CD14-positive monocyte (primary cell): Measurements from ENCODE around the gene TMEM109. TPM values are rescaled to one million over a fixed set of nuclear protein-coding genes. Genes with fewer than 3 reads are reported as not detected.

Source experiments
- DNase-seq, 3 donors: peaks; one replicate each; pipeline ENCODE4 v3.0.0-alpha.2; 2011 to 2022
- H2AFZ ChIP-seq: 2 replicates; pipeline ENCODE4 v1.6.0; 2012; ENCODE audit warnings: mild to moderate bottlenecking, low read depth, low read length, inconsistent platforms; ENCODE audit not compliant: insufficient read depth, poor library complexity, severe bottlenecking
- H3K27ac ChIP-seq, 2 donors: 1 replicate in 1 of 2; 2 replicates in 1 of 2; pipeline ENCODE4 v1.5.1; 2012 to 2013; ENCODE audit warnings: low read length in 2 of 2, control low read depth in 1 of 2, inconsistent platforms in 1 of 2, low read depth in 1 of 2, mild to moderate bottlenecking in 1 of 2
- H3K27me3 ChIP-seq, 2 donors: one replicate each; pipeline versions ENCODE4 v1.6.0 to v1.6.1; 2011 to 2013; ENCODE audit warnings: low read length in 2 of 2; ENCODE audit not compliant: control insufficient read depth in 2 of 2, insufficient read depth in 2 of 2
- H3K36me3 ChIP-seq, 2 donors: replicated peaks in 1 of 2; 1 replicate in 1 of 2; 2 replicates in 1 of 2; pipeline versions ENCODE4 v1.5.1 to v1.6.1; 2012 to 2013; ENCODE audit warnings: low read length in 2 of 2, control low read depth in 1 of 2, inconsistent platforms in 1 of 2, mild to moderate bottlenecking in 1 of 2; ENCODE audit not compliant: insufficient read depth in 2 of 2, control insufficient read depth in 1 of 2
- H3K4me1 ChIP-seq, 2 donors: 1 replicate in 1 of 2; 2 replicates in 1 of 2; pipeline versions ENCODE4 v1.5.1 to v1.6.1; 2012 to 2013; ENCODE audit warnings: low read length in 2 of 2, control low read depth in 1 of 2, inconsistent platforms in 1 of 2, mild to moderate bottlenecking in 1 of 2, moderate library complexity in 1 of 2; ENCODE audit not compliant: insufficient read depth in 2 of 2, control insufficient read depth in 1 of 2
- H3K4me2 ChIP-seq: replicated peaks from 2 replicates; pipeline ENCODE3; 2012; ENCODE audit warnings: low read length, moderate library complexity, mild to moderate bottlenecking; ENCODE audit not compliant: poor library complexity, severe bottlenecking; ENCODE audit errors: extremely low read depth
- H3K4me3 ChIP-seq, 3 experiments: fragments of 200-600 bp in 1 of 3; sonication (generic) in 1 of 3; replicated peaks in 1 of 3; 1 replicate in 2 of 3; 2 replicates in 1 of 3; pipeline ENCODE4 v1.5.1; 2011 to 2013; ENCODE audit warnings: low read length in 3 of 3, mild to moderate bottlenecking in 3 of 3, control low read depth in 2 of 3, low read depth in 2 of 3, inconsistent platforms in 1 of 3, moderate library complexity in 1 of 3
- H3K79me2 ChIP-seq: 2 replicates; pipeline ENCODE4 v1.6.0; 2012; ENCODE audit warnings: mild to moderate bottlenecking, control low read depth, inconsistent platforms, low read length, moderate library complexity; ENCODE audit not compliant: insufficient read depth
- H3K9ac ChIP-seq: 2 replicates; pipeline ENCODE4 v1.6.0; 2017; ENCODE audit warnings: low read length, mild to moderate bottlenecking; ENCODE audit not compliant: insufficient read depth, poor library complexity, severe bottlenecking
- H3K9me3 ChIP-seq, 2 donors: replicated peaks in 1 of 2; 1 replicate in 1 of 2; 2 replicates in 1 of 2; pipeline versions ENCODE4 v1.5.1 to v1.6.1; 2012 to 2013; ENCODE audit warnings: low read length in 2 of 2, control low read depth in 1 of 2; ENCODE audit not compliant: control insufficient read depth in 1 of 2, insufficient read depth in 1 of 2
- H4K20me1 ChIP-seq: 2 replicates; pipeline ENCODE4 v1.6.0; 2012; ENCODE audit warnings: mild to moderate bottlenecking, low read length, control low read depth, moderate library complexity; ENCODE audit not compliant: insufficient read depth
- H3K27ac Mint-ChIP-seq, 7 donors: one replicate each; pipeline ENCODE4 v1.8.0; 2020; ENCODE audit warnings: mild to moderate bottlenecking in 7 of 7, mixed read lengths in 7 of 7, moderate library complexity in 6 of 7, inconsistent platforms in 2 of 7
- H3K27me3 Mint-ChIP-seq, 3 donors: one replicate each; pipeline ENCODE4 v1.8.0; 2021 to 2022; ENCODE audit warnings: low read depth in 3 of 3, mild to moderate bottlenecking in 3 of 3, mixed read lengths in 3 of 3, moderate library complexity in 3 of 3, inconsistent platforms in 1 of 3
- H3K36me3 Mint-ChIP-seq, 2 donors: one replicate each; pipeline ENCODE4 v1.8.0; 2020; ENCODE audit warnings: mixed read lengths in 2 of 2, inconsistent platforms in 1 of 2, mild to moderate bottlenecking in 1 of 2
- H3K4me1 Mint-ChIP-seq: one replicate; pipeline ENCODE4 v1.8.0; 2020; ENCODE audit warnings: mild to moderate bottlenecking, mixed read lengths
- H3K4me3 Mint-ChIP-seq, 2 donors: one replicate each; pipeline ENCODE4 v1.8.0; 2020; ENCODE audit warnings: mild to moderate bottlenecking in 2 of 2, mixed read lengths in 2 of 2, moderate library complexity in 1 of 2
- H3K9me3 Mint-ChIP-seq, 7 donors: one replicate each; pipeline ENCODE4 v1.8.0; 2020 to 2022; ENCODE audit warnings: mixed read lengths in 7 of 7, mild to moderate bottlenecking in 6 of 7, moderate library complexity in 6 of 7, inconsistent platforms in 2 of 7
- CTCF ChIP-seq: fragments of 200-600 bp; IDR thresholded peaks from one replicate; pipeline ENCODE4 v1.8.0; 2022; ENCODE audit warnings: antibody characterized with exemption, mild to moderate bottlenecking
- WGBS: methylation state at CpG from one replicate; pipeline ENCODE4 v1.1.5; 2013; ENCODE audit warnings: missing lambda C conversion rate; ENCODE audit not compliant: insufficient coverage; 5-methylcytosine and 5-hydroxymethylcytosine counted together
- intact Hi-C, 2 donors: fragments of 100-400 bp; cut with micrococcal nuclease; formaldehyde crosslinking; loops; one replicate each; pipeline versions ENCODE4 v1.15.0 to v1.15.1; 2023
- polyA plus RNA-seq, 3 donors: library from polyadenylated mRNA; depleted of rRNA in 1 of 3; unstranded in 2 of 3; stranded (reverse) in 1 of 3; fragments of 300-500 nt in 2 of 3; fragments of >200 nt in 1 of 3; fragmentation: Illumina TruSeq in 2 of 3; gene quantifications; 1 replicate in 2 of 3; 2 replicates in 1 of 3; pipeline ENCODE4 v1.2.3, GENCODE V29; 2012 to 2021

The TMEM109 gene
- polyA plus RNA-seq, 3 donors, result 22.7 to 112 (median 110) TPM

DNA sequence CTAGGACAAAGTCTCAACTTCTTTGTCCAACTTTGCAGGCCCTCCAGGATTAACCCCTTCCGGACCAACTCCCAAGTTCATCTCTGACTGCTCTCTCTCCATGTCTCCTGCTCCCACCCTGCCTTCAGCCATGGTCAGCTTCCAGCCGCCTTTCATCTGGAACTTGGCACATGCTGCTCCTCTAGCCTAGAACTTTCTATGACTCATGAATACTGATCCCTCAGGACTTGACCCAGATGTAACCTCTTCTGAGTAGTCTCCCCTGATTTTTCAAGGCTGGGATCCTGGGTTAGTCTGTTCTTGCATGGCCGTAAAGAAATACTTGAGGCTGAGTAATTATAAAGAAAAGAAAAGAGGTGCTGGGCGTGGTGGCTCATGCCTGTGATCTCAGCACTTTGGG, 43.2 kb downstream of the TMEM109 start:
- Histone ChIP-seq H3K9ac (no peak overlapping the region), H3K4me1 (peaks cover 42 to 43% of the 10 kb centered on the region in 2 donors), H2AFZ (no peak overlapping the region), H3K27ac (no peak overlapping the region), H3K4me2 (no peak overlapping the region), H3K79me2 (no peaks in the 10 kb centered on the region), H3K9me3 (no peaks in the 10 kb centered on the region), H3K4me3 (no peak overlapping the region), H4K20me1 (no peaks in the 10 kb centered on the region), H3K36me3 (no peaks in the 10 kb centered on the region), H3K27me3 (peaks cover 24 to 34% of the 10 kb centered on the region in 2 donors)
- intact Hi-C loops, result no loop called here
- H3K27me3 Mint-ChIP-seq, result peaks cover 40 to 50% (median 45%) of the 10 kb centered on the region in 3 donors
- peak overlapping the region in 5 of 7 donors; percentile 20 to 77 (median 37) for H3K27ac Mint-ChIP-seq
- H3K4me3 Mint-ChIP-seq, result peak overlapping the region in 1 of 2 donors; percentile 47
- 100% methylated on average over 2 of the region's 4 CpGs for WGBS
- peaks cover 47% of the 10 kb centered on the region for H3K4me1 Mint-ChIP-seq
- no peak for TF ChIP-seq CTCF
- peaks cover 0 to 3% (median 1%) of the 10 kb centered on the region in 7 donors for H3K9me3 Mint-ChIP-seq
- DNase-seq, result no peak
- H3K36me3 Mint-ChIP-seq, result peaks cover 7 to 11% of the 10 kb centered on the region in 2 donors

DNA sequence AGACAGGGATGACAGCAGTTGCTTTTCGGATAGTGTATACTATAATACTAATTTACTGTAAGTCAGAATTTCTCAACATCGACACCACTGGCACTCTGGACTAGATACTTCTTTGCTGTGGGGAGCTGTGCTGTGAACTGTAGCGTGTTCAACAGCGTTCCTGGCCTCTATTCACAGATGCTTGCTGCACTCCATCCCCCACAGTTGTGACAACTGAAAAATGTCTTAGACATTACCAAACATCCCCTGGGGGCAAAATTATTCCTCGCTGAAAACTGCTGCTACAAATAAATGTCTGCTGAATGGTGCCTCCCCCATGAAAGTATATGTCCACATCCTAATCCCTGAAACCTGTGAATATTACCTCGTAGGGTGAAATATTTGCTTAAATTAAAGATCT, 45.5 kb downstream of the TMEM109 start:
- H4K20me1 ChIP-seq, result no peaks in the 10 kb centered on the region
- no peak overlapping the region for H2AFZ ChIP-seq
- peaks cover 0 to 3% (median 0%) of the 10 kb centered on the region in 7 donors for H3K9me3 Mint-ChIP-seq
- H3K4me3 ChIP-seq, result no peak overlapping the region
- no CpG with 5 or more reads among the region's 6 CpGs for WGBS
- peaks cover under 1 to 10% of the 10 kb centered on the region in 2 donors for H3K36me3 Mint-ChIP-seq
- no peak for DNase-seq
- H3K36me3 ChIP-seq, result no peaks in the 10 kb centered on the region
- H3K9ac ChIP-seq, result no peak overlapping the region
- intact Hi-C loops, result no loop called here
- H3K27me3 ChIP-seq, result peaks cover 30 to 44% of the 10 kb centered on the region in 2 donors
- H3K4me2 ChIP-seq, result no peak overlapping the region
- no peaks in the 10 kb centered on the region for H3K9me3 ChIP-seq
- H3K4me1 Mint-ChIP-seq, result peaks cover 25% of the 10 kb centered on the region
- TF ChIP-seq CTCF, result no peak
- H3K27me3 Mint-ChIP-seq, result peaks cover 39 to 55% (median 47%) of the 10 kb centered on the region in 3 donors
- H3K27ac ChIP-seq, result no peak overlapping the region
- peak overlapping the region in 1 of 2 donors; percentile 43 for H3K4me3 Mint-ChIP-seq
- H3K27ac Mint-ChIP-seq, result no peak overlapping the region
- H3K79me2 ChIP-seq, result no peaks in the 10 kb centered on the region
- peaks cover 19 to 20% of the 10 kb centered on the region in 2 donors for H3K4me1 ChIP-seq
